Measurements from ENCODE around the gene ARMC12. TPM values are rescaled to one million over a fixed set of nuclear protein-coding genes. Genes with fewer than 3 reads are reported as not detected.

Gene ARMC12
- total and polyA plus RNA-seq, 2 of the 13 experiments (the other 11 are each of a cell fraction or from before 2014, with no cell fraction given), result 1.3 TPM; not detected in 1

- TF ChIP-seq ZBTB1 (CRISPR knock-in tag; IDR thresholded peaks at IDR 0.05; ENCODE audit: borderline replicate concordance) (no peak), ZSCAN21 (CRISPR knock-in tag; IDR thresholded peaks at IDR 0.05; ENCODE audit: borderline replicate concordance) (no peak), ZNF136 (CRISPR knock-in tag; IDR thresholded peaks at IDR 0.05; ENCODE audit: low read depth) (no peak), SNAI1 (CRISPR knock-in tag; IDR thresholded peaks at IDR 0.05; ENCODE audit: borderline replicate concordance) (no peak), RORA (CRISPR knock-in tag; IDR thresholded peaks at IDR 0.05) (no peak), ZNF546 (CRISPR knock-in tag; conservative IDR thresholded peaks at IDR 0.05) (0 out of 2 replicates have a peak, but pooled peaks have one; percentile 43), NR1H2 (CRISPR knock-in tag; IDR thresholded peaks at IDR 0.05; ENCODE audit: borderline replicate concordance, low read depth) (no peak), ZBTB20 (CRISPR knock-in tag; IDR thresholded peaks at IDR 0.05; ENCODE audit: borderline replicate concordance, low read depth) (peak; percentile 40; the same call in 1 of the 2 replicates), GFI1 (CRISPR knock-in tag; IDR thresholded peaks at IDR 0.05; ENCODE audit: borderline replicate concordance) (no peak), ONECUT2 (CRISPR knock-in tag; IDR thresholded peaks at IDR 0.05) (no peak), ZFP82 (CRISPR knock-in tag; IDR thresholded peaks at IDR 0.05; ENCODE audit: borderline replicate concordance) (no peak), ZBTB38 (CRISPR knock-in tag; IDR thresholded peaks at IDR 0.05) (peak; percentile 31; the same call in 1 of the 2 replicates), ZBTB37 (CRISPR knock-in tag; IDR thresholded peaks at IDR 0.05) (no peak), ZNF101 (CRISPR knock-in tag; IDR thresholded peaks at IDR 0.05; ENCODE audit: borderline replicate concordance, low read depth) (no peak), MED1 (CRISPR knock-in tag; IDR thresholded peaks at IDR 0.05) (0 out of 2 replicates have a peak, but pooled peaks have one; percentile 39), ERF (CRISPR knock-in tag; IDR thresholded peaks at IDR 0.05) (peak; percentile 74), HNRNPL (IDR thresholded peaks at IDR 0.05; ENCODE audit: low read depth, low read length) (no peak), PPARG (CRISPR knock-in tag; conservative IDR thresholded peaks at IDR 0.05) (peak; percentile 87), ZNF205 (CRISPR knock-in tag; IDR thresholded peaks at IDR 0.05) (no peak)
- TF ChIP-seq, protein P1, sequence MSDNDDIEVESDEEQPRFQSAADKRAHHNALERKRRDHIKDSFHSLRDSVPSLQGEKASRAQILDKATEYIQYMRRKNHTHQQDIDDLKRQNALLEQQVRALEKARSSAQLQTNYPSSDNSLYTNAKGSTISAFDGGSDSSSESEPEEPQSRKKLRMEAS (IDR thresholded peaks at IDR 0.05), result peak; percentile 93
- TF ChIP-seq, protein P2, sequence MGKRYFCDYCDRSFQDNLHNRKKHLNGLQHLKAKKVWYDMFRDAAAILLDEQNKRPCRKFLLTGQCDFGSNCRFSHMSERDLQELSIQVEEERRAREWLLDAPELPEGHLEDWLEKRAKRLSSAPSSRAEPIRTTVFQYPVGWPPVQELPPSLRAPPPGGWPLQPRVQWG (CRISPR knock-in tag; IDR thresholded peaks at IDR 0.05; ENCODE audit: borderline replicate concordance, low read depth), result no peak
- TF ChIP-seq, protein P3, sequence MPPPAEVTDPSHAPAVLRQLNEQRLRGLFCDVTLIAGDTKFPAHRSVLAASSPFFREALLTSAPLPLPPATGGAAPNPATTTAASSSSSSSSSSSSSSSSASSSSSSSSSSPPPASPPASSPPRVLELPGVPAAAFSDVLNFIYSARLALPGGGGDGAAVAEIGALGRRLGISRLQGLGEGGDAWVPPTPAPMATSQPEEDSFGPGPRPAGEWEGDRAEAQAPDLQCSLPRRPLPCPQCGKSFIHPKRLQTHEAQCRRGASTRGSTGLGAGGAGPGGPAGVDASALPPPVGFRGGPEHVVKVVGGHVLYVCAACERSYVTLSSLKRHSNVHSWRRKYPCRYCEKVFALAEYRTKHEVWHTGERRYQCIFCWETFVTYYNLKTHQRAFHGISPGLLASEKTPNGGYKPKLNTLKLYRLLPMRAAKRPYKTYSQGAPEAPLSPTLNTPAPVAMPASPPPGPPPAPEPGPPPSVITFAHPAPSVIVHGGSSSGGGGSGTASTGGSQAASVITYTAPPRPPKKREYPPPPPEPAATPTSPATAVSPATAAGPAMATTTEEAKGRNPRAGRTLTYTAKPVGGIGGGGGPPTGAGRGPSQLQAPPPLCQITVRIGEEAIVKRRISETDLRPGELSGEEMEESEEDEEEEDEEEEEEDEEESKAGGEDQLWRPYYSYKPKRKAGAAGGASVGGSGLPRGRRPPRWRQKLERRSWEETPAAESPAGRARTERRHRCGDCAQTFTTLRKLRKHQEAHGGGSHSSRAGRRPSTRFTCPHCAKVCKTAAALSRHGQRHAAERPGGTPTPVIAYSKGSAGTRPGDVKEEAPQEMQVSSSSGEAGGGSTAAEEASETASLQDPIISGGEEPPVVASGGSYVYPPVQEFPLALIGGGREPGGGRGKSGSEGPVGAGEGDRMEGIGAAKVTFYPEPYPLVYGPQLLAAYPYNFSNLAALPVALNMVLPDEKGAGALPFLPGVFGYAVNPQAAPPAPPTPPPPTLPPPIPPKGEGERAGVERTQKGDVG (CRISPR knock-in tag; IDR thresholded peaks at IDR 0.05; ENCODE audit: borderline replicate concordance), result 0 out of 2 replicates have a peak, but pooled peaks have one; percentile 22
- TF ChIP-seq, protein P4, sequence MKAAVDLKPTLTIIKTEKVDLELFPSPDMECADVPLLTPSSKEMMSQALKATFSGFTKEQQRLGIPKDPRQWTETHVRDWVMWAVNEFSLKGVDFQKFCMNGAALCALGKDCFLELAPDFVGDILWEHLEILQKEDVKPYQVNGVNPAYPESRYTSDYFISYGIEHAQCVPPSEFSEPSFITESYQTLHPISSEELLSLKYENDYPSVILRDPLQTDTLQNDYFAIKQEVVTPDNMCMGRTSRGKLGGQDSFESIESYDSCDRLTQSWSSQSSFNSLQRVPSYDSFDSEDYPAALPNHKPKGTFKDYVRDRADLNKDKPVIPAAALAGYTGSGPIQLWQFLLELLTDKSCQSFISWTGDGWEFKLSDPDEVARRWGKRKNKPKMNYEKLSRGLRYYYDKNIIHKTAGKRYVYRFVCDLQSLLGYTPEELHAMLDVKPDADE (CRISPR knock-in tag; IDR thresholded peaks at IDR 0.05), result no peak
Observed at GRCh38 chr6:35722121-35722761, 14.6 kb upstream of the ARMC12 start (continued).

All from HepG2 (cell line).